ENCODE results near the gene ZFYVE28. TPM values are rescaled to one million over a fixed set of nuclear protein-coding genes. Genes with fewer than 3 reads are reported as not detected.

The ZFYVE28 gene
- total and polyA plus RNA-seq, 10 of the 15 experiments (the other 5 are each of a cell fraction or from before 2014, with no cell fraction given), result 0.06 to 1.9 (median 0.22) TPM; not detected in 1

- no peak for DNase-seq (ENCODE audit: low read depth, low spot score)
- Histone ChIP-seq H3K9me3 (replicated peaks; ENCODE audit: control insufficient read depth, insufficient read depth, low read length) (no peaks in the 10 kb centered on the region), H3K27ac (ENCODE audit: control insufficient read depth, insufficient read depth) (no peak overlapping the region), H3K4me2 (ENCODE audit: control insufficient read depth, insufficient read depth) (no peak overlapping the region), H3K27me3 (replicated peaks in 1 of 2; ENCODE audit: control insufficient read depth in 2 of 2, insufficient read depth in 2 of 2, low read length in 1 of 2) (no peaks in the 10 kb centered on the region), H3K4me3 (no peak overlapping the region), H3K79me2 (ENCODE audit: control insufficient read depth, insufficient read depth, low read length) (no peaks in the 10 kb centered on the region), H4K20me1 (ENCODE audit: control insufficient read depth, insufficient read depth) (no peaks in the 10 kb centered on the region), H3K4me1 (ENCODE audit: control insufficient read depth, insufficient read depth, low read length) (no peaks in the 10 kb centered on the region), H2AFZ (ENCODE audit: control insufficient read depth, low read depth, low read length) (no peak overlapping the region), H3K36me3 (ENCODE audit: control insufficient read depth in 2 of 2, insufficient read depth in 2 of 2, low read length in 1 of 2) (peaks cover 0 to 4% of the 10 kb centered on the region in 2 experiments; a peak in 1 of 4 replicates), H3K9ac (ENCODE audit: control insufficient read depth, insufficient read depth, low read length) (no peak overlapping the region)
- ChIA-PET RAD21 (ENCODE audit: unreplicated experiment) (no interaction called here), SMC1A (ENCODE audit: uncharacterized antibody, unreplicated experiment) (no interaction called here), CTCF (no interaction called here), POLR2A (interaction anchor here (1.7 kb wide), 1 partner anchor 10 kb away, joined by 4 read pairs; the partner anchor contains the start of gene MXD4)
- no peak for FAIRE-seq
- in situ Hi-C loops (cut with MboI) (no loop called here), intact Hi-C loops (cut with micrococcal nuclease; ENCODE audit: unreplicated experiment) (no loop called here)
- WGBS (ENCODE audit: insufficient coverage, insufficient replicate concordance, low lambda C conversion rate, missing lambda C conversion rate), result 79% methylated on average over 16 of the region's 16 CpGs
- no peak for ATAC-seq
- no TSS peak for BruUV-seq (replicated peaks)
- TF ChIP-seq, protein P1, sequence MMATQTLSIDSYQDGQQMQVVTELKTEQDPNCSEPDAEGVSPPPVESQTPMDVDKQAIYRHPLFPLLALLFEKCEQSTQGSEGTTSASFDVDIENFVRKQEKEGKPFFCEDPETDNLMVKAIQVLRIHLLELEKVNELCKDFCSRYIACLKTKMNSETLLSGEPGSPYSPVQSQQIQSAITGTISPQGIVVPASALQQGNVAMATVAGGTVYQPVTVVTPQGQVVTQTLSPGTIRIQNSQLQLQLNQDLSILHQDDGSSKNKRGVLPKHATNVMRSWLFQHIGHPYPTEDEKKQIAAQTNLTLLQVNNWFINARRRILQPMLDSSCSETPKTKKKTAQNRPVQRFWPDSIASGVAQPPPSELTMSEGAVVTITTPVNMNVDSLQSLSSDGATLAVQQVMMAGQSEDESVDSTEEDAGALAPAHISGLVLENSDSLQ (IDR thresholded peaks at IDR 0.05), result no peak
- TF ChIP-seq RUNX3 (IDR thresholded peaks at IDR 0.05; ENCODE audit: low read length) (no peak), SREBF1 (IDR thresholded peaks at IDR 0.05; ENCODE audit: low read length) (no peak), NFYA (IDR thresholded peaks at IDR 0.05; ENCODE audit: borderline replicate concordance, low read depth, low read length) (no peak), POLR2A (IDR thresholded peaks at IDR 0.05; ENCODE audit: low read depth, low read length) (no peak; the same call in 1 of the 2 replicates), ZBTB11 (CRISPR knock-in tag; IDR thresholded peaks at IDR 0.05) (no peak), YBX1 (IDR thresholded peaks at IDR 0.05) (no peak), CREM (IDR thresholded peaks at IDR 0.05; ENCODE audit: low read depth) (no peak), DPF2 (IDR thresholded peaks at IDR 0.05) (no peak), MYC (IDR thresholded peaks at IDR 0.05; ENCODE audit: insufficient read depth, insufficient read length, insufficient replicate concordance, low read length, severe bottlenecking) (no peak), MTA2 (IDR thresholded peaks at IDR 0.05; ENCODE audit: low read depth) (no peak), JUND (IDR thresholded peaks at IDR 0.05; ENCODE audit: low read depth, low read length) (no peak), USF1 (IDR thresholded peaks at IDR 0.05; ENCODE audit: borderline replicate concordance, extremely low read length, insufficient read depth, low read depth, low read length) (no peak), SIX5 (IDR thresholded peaks at IDR 0.05; ENCODE audit: low read depth, low read length, severe bottlenecking) (no peak), BRCA1 (IDR thresholded peaks at IDR 0.05; ENCODE audit: low read depth, low read length) (no peak), ZNF207 (IDR thresholded peaks at IDR 0.05; ENCODE audit: borderline replicate concordance) (no peak), CHD1 (IDR thresholded peaks at IDR 0.05; ENCODE audit: low read depth, low read length) (no peak)
These were observed 166.5 kb downstream of the ZFYVE28 start for GRCh38 chr4:2251795-2252529.

All from GM12878 (cell line).